Kidney glomerular epithelial cell (primary cell): ENCODE data around the gene UQCR11.

Source experiments
- DNase-seq: peaks from one replicate; lab custom pipeline; 2025; lab: John Stamatoyannopoulos, UW

Gene UQCR11

GRCh38 chr19:1615156-1615765, 10.0 kb upstream of the UQCR11 start:
- DNase-seq: no peak

GRCh38 chr19:1613808-1614570, 8.7 kb upstream of the UQCR11 start:
- DNase-seq: no peak

- no peak for DNase-seq
These were observed 7.9 kb upstream of the UQCR11 start for GRCh38 chr19:1613146-1613545.

- no peak for DNase-seq
These were observed 7.1 kb upstream of the UQCR11 start for GRCh38 chr19:1612114-1613086.

- no peak for DNase-seq
These were observed 6.1 kb upstream of the UQCR11 start for GRCh38 chr19:1611353-1611752.

GRCh38 chr19:1610579-1610978, 5.3 kb upstream of the UQCR11 start:
- no peak for DNase-seq

GRCh38 chr19:1609680-1610474, 4.6 kb upstream of the UQCR11 start:
- no peak for DNase-seq

GRCh38 chr19:1609103-1609396, 3.8 kb upstream of the UQCR11 start:
- DNase-seq: no peak

- DNase-seq: no peak
These were observed 3.3 kb upstream of the UQCR11 start for GRCh38 chr19:1608359-1609102.

- no peak for DNase-seq
These were observed 933 bp upstream of the UQCR11 start for GRCh38 chr19:1606138-1606651.

GRCh38 chr19:1602091-1602707, 3.1 kb downstream of the UQCR11 start:
- no peak for DNase-seq

GRCh38 chr19:1601613-1602064, 3.6 kb downstream of the UQCR11 start:
- no peak for DNase-seq

GRCh38 chr19:1599460-1599846, 5.8 kb downstream of the UQCR11 start:
- DNase-seq: no peak

- no peak for DNase-seq
These were observed 6.3 kb downstream of the UQCR11 start for GRCh38 chr19:1598777-1599459.

- DNase-seq: no peak
These were observed 11.8 kb downstream of the UQCR11 start for GRCh38 chr19:1593501-1593772.

GRCh38 chr19:1592755-1593500, 12.3 kb downstream of the UQCR11 start, which contains the start of gene MBD3:
Gene MBD3 (minus strand): TSS chr19:1592865. CDS start chr19:1592631, 234 bp downstream.
- DNase-seq: peak; percentile 80

GRCh38 chr19:1592024-1592754, 13.1 kb downstream of the UQCR11 start:
- DNase-seq: peak; percentile 67

- no peak for DNase-seq
These were observed 13.7 kb downstream of the UQCR11 start for GRCh38 chr19:1591421-1592023.
